Activated T-cell treated with anti-CD3 and anti-CD28 coated beads, Interleukin-2, amount 50 U/mL, for 24 hours (primary cell): ENCODE data around the gene FGF10.

Experiments used
- DNase-seq: peaks from one replicate; pipeline ENCODE4 v3.0.0-alpha.2; 2020
- H3K27ac Mint-ChIP-seq: 2 replicates; pipeline ENCODE4 v1.8.0; 2020; ENCODE audit warnings: mild to moderate bottlenecking, mixed read lengths
- H3K27me3 Mint-ChIP-seq: 2 replicates; pipeline ENCODE4 v1.8.0; 2020; ENCODE audit warnings: mixed read lengths
- H3K36me3 Mint-ChIP-seq: 2 replicates; pipeline ENCODE4 v1.8.0; 2020; ENCODE audit warnings: low read depth, mixed read lengths
- H3K4me1 Mint-ChIP-seq: 2 replicates; pipeline ENCODE4 v1.8.0; 2020; ENCODE audit warnings: low read depth, mixed read lengths
- H3K4me3 Mint-ChIP-seq: 2 replicates; pipeline ENCODE4 v1.8.0; 2020; ENCODE audit warnings: mild to moderate bottlenecking, moderate library complexity, mixed read lengths
- H3K9me3 Mint-ChIP-seq: 2 replicates; pipeline ENCODE4 v1.8.0; 2020; ENCODE audit warnings: mixed read lengths

FGF10 gene

DNA sequence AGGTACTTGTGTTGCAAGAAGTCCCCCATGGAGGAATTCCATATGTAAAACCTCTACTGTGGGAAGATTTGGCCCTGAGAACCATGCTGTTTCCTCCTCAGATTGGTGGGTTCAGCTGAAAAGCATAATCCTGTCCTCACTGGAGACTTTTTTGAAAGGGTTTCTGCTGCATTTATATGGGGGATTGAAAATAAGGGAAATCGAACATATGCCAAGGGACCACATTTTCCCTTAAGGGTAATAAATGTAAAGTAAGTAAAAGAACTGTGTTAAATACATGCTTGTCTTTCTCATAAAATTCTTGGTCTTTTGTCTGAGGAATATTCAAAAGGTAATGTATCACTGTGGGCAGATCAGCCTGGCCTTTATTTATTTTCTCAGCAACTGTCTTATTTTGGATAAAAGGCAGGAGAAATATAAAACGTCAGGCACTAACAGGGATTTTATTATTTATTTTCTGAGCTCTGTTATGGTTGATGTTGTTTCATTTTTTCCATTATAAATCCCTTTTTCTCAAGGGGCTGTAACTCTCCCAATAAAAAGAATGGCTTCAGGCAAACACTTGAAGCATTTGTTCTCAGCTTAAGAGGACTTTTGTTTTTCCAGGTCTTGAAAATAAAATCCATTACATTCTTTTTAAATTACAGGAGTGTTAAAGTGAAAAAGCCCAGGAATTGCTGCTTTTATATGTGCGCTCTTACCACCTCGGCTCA lies 131.4 kb downstream of the FGF10 start:
- H3K36me3 Mint-ChIP-seq, result no peaks in the 10 kb centered on the region
- H3K27me3 Mint-ChIP-seq, result no peaks in the 10 kb centered on the region
- no peak for DNase-seq
- H3K27ac Mint-ChIP-seq, result no peak overlapping the region
- H3K4me3 Mint-ChIP-seq, result no peak overlapping the region
- H3K9me3 Mint-ChIP-seq, result peaks cover 3% of the 10 kb centered on the region
- no peaks in the 10 kb centered on the region for H3K4me1 Mint-ChIP-seq

DNA sequence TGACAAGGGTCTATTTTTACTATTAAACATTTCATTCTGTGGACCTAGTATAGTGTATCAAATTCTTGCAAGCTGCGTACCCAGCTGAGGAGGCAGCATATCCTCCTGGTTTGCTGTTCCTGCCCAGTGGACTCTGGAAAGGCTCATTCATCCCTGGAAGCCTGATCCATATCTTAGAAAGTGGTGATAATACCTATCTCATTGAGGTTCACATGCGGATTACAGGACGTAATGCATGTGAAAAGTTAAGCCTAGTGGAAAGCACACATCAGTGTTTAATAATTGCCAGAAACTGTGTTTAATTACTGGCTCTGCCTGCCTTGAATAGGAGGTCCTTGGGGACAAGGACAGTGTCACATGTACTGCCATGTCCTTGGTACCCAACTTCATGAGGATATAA lies 132.0 kb downstream of the FGF10 start:
- no peak overlapping the region for H3K27ac Mint-ChIP-seq
- no peak overlapping the region for H3K4me3 Mint-ChIP-seq
- no peak for DNase-seq
- no peaks in the 10 kb centered on the region for H3K9me3 Mint-ChIP-seq
- H3K27me3 Mint-ChIP-seq, result no peaks in the 10 kb centered on the region
- H3K4me1 Mint-ChIP-seq, result no peaks in the 10 kb centered on the region
- no peaks in the 10 kb centered on the region for H3K36me3 Mint-ChIP-seq
